GM18502 (cell line): Measurements from ENCODE around the gene OR10D3.
"Not testable (repeated sequence)": the region's sequence is repeated elsewhere in the genome, so short reads cannot be mapped to it uniquely, and the experiment has no call there.

ENCODE experiments used
- ATAC-seq: cut with Tn5 transposase; IDR thresholded peaks from one replicate; pipeline ENCODE4 v1.9.1; 2021; ENCODE audit warnings: mild to moderate bottlenecking; ENCODE audit not compliant: unreplicated experiment, poor library complexity

OR10D3 gene

GRCh38 chr11:124194293-124195188, 11.4 kb downstream of the OR10D3 start:
- ATAC-seq: no peak

DNA sequence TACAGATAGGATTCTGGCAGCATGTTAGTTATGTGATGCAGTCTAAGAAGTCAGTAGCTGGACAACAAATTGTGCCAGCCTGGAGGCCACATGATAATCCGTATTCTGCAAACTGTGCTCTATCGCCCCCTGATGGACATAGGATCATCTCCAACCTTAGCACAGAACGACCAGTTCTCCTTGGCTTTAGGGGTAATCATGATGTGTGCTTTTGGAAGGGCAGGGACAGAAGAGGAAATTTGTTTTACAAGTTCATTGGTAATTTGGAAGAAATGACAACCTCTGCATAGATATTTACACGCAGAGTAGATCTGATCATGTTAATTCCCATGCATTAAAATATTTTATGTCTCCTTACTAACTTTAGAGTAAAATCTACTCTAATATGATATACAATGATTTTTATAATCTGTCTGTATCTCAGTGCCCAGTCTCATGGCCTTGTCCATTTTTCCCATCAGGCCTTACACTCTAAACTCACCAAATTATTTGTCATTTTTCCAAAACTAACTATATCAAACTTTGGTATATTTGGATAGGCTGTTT, 12.1 kb downstream of the OR10D3 start:
- peak; percentile 84 for ATAC-seq

DNA sequence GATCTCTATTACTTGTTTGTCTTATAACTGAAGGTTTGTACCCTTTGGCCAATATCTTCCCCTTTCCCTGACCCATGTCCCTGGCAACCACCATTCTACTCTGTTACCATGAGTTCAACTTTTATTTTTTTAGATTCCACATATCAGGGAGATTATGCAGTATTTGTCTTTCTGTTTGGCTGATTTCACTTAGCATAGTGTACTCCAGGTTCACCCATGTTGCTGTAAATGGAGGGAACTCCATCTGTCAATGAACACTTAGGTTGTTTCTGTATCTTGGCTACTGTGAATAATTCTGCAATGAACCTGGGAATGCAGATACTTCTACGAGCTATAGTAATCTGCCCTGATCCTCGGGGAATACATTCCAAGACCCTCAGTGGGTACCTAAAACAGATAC, 14.9 kb downstream of the OR10D3 start:
- no peak for ATAC-seq

DNA sequence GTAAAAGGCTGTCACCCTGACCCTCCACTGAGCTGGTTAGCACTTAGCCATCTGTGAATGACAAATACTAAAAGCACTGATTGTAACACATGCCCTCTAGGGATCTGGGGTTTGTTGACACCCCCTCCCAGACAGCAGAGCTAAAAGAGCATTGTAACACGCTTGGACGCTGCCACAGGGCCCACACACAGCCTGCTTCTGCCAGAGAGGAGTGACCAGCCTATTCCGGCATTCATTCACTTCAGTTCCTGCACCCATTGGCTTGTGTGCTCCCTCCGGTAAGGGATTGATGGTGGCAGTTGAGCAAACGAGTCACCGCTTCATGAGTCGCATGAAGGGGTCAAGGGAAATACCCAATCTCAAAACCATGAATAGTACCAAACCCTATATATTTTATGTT, 15.8 kb downstream of the OR10D3 start:
- no peak for ATAC-seq

DNA sequence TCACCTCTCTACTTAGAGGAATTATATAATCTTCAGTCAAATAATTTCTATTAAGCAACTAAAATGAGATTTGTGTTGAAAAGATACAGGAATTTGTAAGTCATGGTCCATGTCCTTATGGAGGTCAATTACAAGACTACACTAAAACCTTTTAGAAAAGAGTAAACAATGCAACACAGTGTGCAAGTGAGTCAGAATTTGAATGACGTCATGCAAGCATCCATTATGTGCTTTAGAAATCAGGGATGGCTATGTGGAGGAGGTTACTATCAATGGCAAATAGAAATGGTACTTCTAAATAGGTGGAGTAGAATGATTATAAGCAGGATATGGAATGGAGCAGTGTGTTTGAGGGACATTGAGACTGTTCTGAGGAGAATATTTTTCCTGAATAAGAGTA, 16.6 kb downstream of the OR10D3 start:
- ATAC-seq: no peak

DNA sequence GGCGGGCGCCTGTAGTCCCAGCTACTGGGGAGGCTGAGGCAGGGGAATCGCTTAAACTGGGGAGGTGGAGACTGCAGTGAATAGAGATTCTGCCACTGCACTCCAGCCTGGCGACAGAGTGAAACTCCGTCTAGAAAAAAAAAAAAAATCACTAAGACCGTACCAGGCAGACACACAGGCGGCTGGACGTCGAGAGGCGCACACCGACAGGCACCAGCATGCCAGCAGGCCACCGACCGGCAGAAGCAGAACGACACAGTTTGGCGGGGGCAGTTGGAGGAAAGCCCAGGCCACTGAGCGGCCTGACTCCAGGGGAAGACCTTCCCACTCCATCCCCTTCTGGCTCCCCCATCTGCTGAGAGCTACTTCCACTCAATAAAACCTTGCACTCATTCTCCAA, 17.5 kb downstream of the OR10D3 start:
- ATAC-seq: no peak

GRCh38 chr11:124202951-124203350, 19.8 kb downstream of the OR10D3 start:
- no peak for ATAC-seq

DNA sequence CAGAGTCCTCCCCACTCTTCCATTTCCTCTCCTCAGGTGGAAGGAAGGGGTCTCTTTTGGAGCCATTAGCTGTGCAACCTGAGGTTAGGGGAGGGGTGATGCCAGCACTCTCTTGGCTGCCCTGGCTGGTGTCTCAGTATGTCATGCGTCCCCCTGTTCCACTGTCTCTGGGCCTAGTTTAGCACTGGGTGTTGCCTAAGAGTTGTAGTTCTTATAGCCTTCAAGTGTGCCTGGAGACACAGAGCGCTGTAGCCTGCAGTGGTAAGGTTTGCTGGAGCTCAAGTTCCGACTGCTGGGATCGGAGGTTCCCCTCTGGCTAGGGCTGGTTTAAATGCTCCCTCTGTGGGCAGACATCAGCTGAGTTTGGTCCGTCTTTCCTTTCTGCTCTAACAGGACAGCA, 20.9 kb downstream of the OR10D3 start:
- ATAC-seq: no peak

DNA sequence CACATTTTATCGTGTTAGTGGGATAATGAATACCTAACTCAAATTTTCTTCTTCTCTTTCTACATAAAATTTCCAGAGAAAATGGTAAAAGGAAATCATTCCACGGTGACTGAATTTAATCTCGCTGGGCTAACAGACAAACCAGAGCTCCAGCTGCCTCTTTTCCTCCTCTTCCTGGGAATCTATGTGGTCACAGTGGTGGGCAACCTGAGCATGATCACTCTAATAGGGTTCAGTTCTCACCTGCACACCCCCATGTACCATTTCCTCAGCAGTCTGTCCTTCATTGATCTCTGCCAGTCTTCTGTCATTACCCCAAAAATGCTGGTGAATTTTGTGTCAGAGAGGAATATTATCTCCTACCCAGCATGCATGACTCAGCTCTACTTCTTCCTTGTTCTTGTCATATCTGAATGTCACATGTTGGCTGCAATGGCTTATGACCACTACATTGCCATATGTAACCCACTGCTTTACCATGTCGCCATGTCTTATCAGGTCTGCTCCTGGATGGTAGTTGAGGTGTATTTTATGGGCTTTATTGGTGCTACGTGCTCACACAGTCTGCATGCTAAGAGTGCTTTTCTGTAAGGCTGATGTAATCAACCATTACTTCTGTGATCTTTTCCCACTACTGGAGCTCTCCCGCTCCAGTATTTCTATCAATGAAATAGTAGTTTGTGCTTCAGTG, 24.1 kb downstream of the OR10D3 start:
- no peak for ATAC-seq

- ATAC-seq: no peak
These were observed 26.7 kb downstream of the OR10D3 start for GRCh38 chr11:124209824-124210357.

- no peak for ATAC-seq
These were observed 27.3 kb downstream of the OR10D3 start for GRCh38 chr11:124210421-124210820.

DNA sequence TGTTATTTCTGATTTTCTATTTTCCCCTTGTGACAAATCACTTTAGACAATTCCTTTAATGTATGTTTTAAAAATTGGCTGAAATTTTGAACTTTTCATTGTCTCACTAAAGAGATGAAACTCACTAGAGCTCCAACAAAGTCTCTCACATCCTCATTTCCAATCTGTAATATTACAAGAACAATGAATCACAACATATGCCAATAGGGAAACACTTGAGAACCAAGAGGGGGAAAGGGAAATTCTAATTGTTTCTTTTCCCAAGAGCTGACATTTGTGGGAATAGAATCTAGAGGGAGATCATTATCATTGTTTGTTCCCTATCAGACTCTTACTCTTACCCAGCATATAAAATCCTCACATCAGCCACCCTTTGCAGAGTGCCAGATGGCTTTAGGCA, 28.2 kb downstream of the OR10D3 start:
- ATAC-seq: no peak

- no peak for ATAC-seq
These were observed 30.9 kb downstream of the OR10D3 start for GRCh38 chr11:124214027-124214426.

DNA sequence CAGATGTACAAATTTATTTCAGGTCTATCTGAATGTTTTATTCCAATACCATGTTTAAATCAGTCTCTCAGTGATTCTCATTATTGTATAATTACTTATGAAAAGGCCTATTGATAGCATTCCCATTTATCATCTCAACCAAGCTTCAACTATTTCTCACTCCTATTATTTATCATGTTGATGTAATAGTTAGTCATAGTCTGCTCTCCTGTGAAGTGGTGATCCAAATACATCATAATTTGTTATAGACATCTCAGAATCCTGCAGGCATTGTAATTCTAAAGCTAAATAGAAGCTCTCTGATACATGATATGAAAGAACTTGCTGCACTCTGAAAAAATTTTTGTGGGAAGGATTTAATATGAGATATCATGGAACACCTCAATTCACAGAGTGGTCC, 36.0 kb downstream of the OR10D3 start:
- ATAC-seq: no peak

DNA sequence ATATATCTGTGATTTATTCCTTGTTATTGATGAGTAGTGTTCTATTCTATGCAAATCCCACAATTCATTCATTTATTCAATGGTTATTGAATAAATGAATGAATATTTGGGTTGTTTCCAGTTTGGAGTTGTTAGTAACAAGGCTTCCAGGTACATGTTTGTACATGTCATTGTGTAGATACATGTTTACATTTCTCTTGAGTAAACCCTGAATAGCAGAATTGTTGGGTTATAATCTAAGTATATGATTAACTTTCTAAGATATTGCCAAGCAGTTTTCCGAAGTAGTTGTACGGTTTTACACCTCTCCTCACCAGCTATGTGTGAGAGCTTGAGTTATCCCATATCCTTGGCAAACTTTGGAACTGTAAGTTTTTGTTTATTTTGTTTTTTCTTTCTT, 39.3 kb downstream of the OR10D3 start:
- no peak for ATAC-seq

GRCh38 chr11:124224618-124225423, 41.7 kb downstream of the OR10D3 start:
- not testable (repeated sequence) for ATAC-seq

- ATAC-seq: no peak
These were observed 42.3 kb downstream of the OR10D3 start for GRCh38 chr11:124225471-124225870.

DNA sequence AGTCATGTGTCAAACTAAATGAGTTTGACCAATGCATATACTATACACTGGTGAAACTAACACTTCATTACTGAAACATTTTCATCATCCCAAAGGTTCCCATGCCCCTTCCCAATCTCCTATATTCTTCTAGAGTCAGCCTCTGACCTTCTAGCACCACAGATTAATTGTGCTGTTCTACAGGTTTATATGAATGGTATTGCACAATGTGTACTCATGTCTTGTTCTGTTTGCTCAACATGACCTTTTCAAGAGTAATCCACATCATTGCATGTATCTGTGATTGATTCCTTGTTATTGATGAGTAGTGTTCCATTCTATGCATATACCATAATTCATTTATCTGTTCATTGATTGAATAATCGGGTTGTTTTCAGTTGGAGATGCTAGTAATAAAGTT, 50.2 kb downstream of the OR10D3 start:
- ATAC-seq: no peak
